ENCODE measurements around the gene TRIM33. TPM values are rescaled to one million over a fixed set of nuclear protein-coding genes. Genes with fewer than 3 reads are reported as not detected.

Gene TRIM33
- total and polyA plus RNA-seq, 2 donors (not counting 1 experiment from before 2014, with no cell fraction given) = 13.7 to 61.0 TPM

- WGBS (ENCODE audit: insufficient coverage) = 67% methylated on average over 1 of the region's 4 CpGs
- no peak for ATAC-seq (ENCODE audit: low read depth)
- TF ChIP-seq CTCF (IDR thresholded peaks at IDR 0.05) (no peak), EZH2 (IDR thresholded peaks at IDR 0.05; ENCODE audit: borderline replicate concordance, insufficient read depth, low read depth, low read length, poor library complexity, severe bottlenecking) (no peak)
- intact Hi-C loops (cut with micrococcal nuclease) = no loop called here
- Mint-ChIP-seq H3K4me1 (no peaks in the 10 kb centered on the region), H3K4me3 (no peak overlapping the region), H3K27me3 (peaks cover 6% of the 10 kb centered on the region), H3K27ac (no peak overlapping the region), H3K9me3 (ENCODE audit: insufficient read depth) (no peaks in the 10 kb centered on the region)
- Histone ChIP-seq H3K79me2 (ENCODE audit: control insufficient read depth, insufficient read depth, low read length) (no peaks in the 10 kb centered on the region), H4K20me1 (ENCODE audit: control insufficient read depth, insufficient read depth, low read length, poor library complexity, severe bottlenecking) (no peaks in the 10 kb centered on the region), H3K4me1 (ENCODE audit: control insufficient read depth in 2 of 2, insufficient read depth in 2 of 2, low read length in 2 of 2) (no peaks in the 10 kb centered on the region), H3K27me3 (replicated peaks in 1 of 4; ENCODE audit: control extremely low read depth in 1 of 4, control insufficient read depth in 3 of 4, insufficient read depth in 4 of 4, low read length in 3 of 4) (no peaks in the 10 kb centered on the region), H3K4me2 (replicated peaks; ENCODE audit: low read depth, low read length, poor library complexity, severe bottlenecking) (no peak overlapping the region), H3K27ac (ENCODE audit: low read length in 2 of 2) (no peak overlapping the region), H2AFZ (ENCODE audit: insufficient read depth, low read depth, low read length, poor library complexity, severe bottlenecking) (no peak overlapping the region), H3K36me3 (replicated peaks in 1 of 2; ENCODE audit: control extremely low read depth in 1 of 2, control insufficient read depth in 1 of 2, extremely low read depth in 1 of 2, insufficient read depth in 2 of 2, low read length in 1 of 2) (no peaks in the 10 kb centered on the region), H3K9me3 (ENCODE audit: control extremely low read depth in 1 of 3, control insufficient read depth in 2 of 3, insufficient read depth in 1 of 3, low read length in 2 of 3) (no peaks in the 10 kb centered on the region), H3K9ac (ENCODE audit: low read length) (no peak overlapping the region), H3K4me3 (ENCODE audit: control extremely low read depth in 1 of 5, extremely low read depth in 1 of 5, insufficient read depth in 1 of 5, low read depth in 2 of 5, low read length in 4 of 5) (no peak overlapping the region)
- ChIA-PET CTCF (no interaction called here), POLR2A (no interaction called here)
- no peak for DNase-seq
Observed at GRCh38 chr1:114549137-114549536, 38.1 kb upstream of the TRIM33 start.

GRCh38 chr1:114547076-114547475 lies 36.1 kb upstream of the TRIM33 start:
- Histone ChIP-seq H3K27ac (ENCODE audit: low read length in 2 of 2) (no peak overlapping the region), H2AFZ (ENCODE audit: insufficient read depth, low read depth, low read length, poor library complexity, severe bottlenecking) (no peak overlapping the region), H3K4me1 (ENCODE audit: control insufficient read depth in 2 of 2, insufficient read depth in 2 of 2, low read length in 2 of 2) (no peaks in the 10 kb centered on the region), H3K4me3 (ENCODE audit: control extremely low read depth in 1 of 5, extremely low read depth in 1 of 5, insufficient read depth in 1 of 5, low read depth in 2 of 5, low read length in 4 of 5) (no peak overlapping the region), H3K36me3 (replicated peaks in 1 of 2; ENCODE audit: control extremely low read depth in 1 of 2, control insufficient read depth in 1 of 2, extremely low read depth in 1 of 2, insufficient read depth in 2 of 2, low read length in 1 of 2) (no peaks in the 10 kb centered on the region), H3K27me3 (replicated peaks in 1 of 4; ENCODE audit: control extremely low read depth in 1 of 4, control insufficient read depth in 3 of 4, insufficient read depth in 4 of 4, low read length in 3 of 4) (no peaks in the 10 kb centered on the region), H3K4me2 (replicated peaks; ENCODE audit: low read depth, low read length, poor library complexity, severe bottlenecking) (no peak overlapping the region), H3K9me3 (ENCODE audit: control extremely low read depth in 1 of 3, control insufficient read depth in 2 of 3, insufficient read depth in 1 of 3, low read length in 2 of 3) (no peaks in the 10 kb centered on the region), H3K79me2 (ENCODE audit: control insufficient read depth, insufficient read depth, low read length) (no peaks in the 10 kb centered on the region), H3K9ac (ENCODE audit: low read length) (no peak overlapping the region), H4K20me1 (ENCODE audit: control insufficient read depth, insufficient read depth, low read length, poor library complexity, severe bottlenecking) (no peaks in the 10 kb centered on the region)
- CTCF ChIA-PET = no interaction called here
- DNase-seq (no peak), ATAC-seq (ENCODE audit: low read depth) (no peak)
- POLR2A ChIA-PET = no interaction called here
- Mint-ChIP-seq H3K4me1 (no peaks in the 10 kb centered on the region), H3K4me3 (no peak overlapping the region), H3K27ac (no peak overlapping the region), H3K27me3 (peaks cover 6% of the 10 kb centered on the region), H3K9me3 (ENCODE audit: insufficient read depth) (no peaks in the 10 kb centered on the region)
- TF ChIP-seq EZH2 (IDR thresholded peaks at IDR 0.05; ENCODE audit: borderline replicate concordance, insufficient read depth, low read depth, low read length, poor library complexity, severe bottlenecking) (no peak), CTCF (IDR thresholded peaks at IDR 0.05) (no peak)
- intact Hi-C loops (cut with micrococcal nuclease) = no loop called here
- no CpG with 5 or more reads among the region's 1 CpG for WGBS (ENCODE audit: insufficient coverage)

Measured in B cell (primary cell).